HG02678 (cell line): ENCODE data around the gene HIRIP3.

ENCODE experiments used
- ATAC-seq: cut with Tn5 transposase; IDR thresholded peaks from one replicate; pipeline ENCODE4 v1.9.1; 2021; ENCODE audit warnings: mild to moderate bottlenecking, moderate library complexity; ENCODE audit not compliant: unreplicated experiment

Gene HIRIP3

DNA sequence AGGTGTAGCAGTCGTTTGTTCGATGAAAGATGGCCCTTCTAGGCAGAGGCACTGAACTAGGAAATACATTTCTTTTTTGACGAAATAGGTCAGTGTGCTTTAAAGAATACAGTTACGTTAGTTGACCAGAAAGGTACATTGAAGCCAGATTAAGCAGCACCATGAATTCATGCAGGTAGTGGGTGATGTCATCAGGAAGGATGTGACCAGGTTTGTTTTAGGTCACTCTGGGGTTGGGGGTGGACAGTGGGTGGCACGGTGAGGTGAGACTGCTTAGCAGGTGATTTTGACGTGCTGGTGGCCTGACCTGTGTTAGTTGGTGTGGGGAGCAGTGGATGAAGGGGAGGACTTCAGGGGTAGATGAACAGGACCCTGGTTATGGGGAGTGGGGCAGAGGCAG lies 4.2 kb upstream of the HIRIP3 start:
- no peak for ATAC-seq

DNA sequence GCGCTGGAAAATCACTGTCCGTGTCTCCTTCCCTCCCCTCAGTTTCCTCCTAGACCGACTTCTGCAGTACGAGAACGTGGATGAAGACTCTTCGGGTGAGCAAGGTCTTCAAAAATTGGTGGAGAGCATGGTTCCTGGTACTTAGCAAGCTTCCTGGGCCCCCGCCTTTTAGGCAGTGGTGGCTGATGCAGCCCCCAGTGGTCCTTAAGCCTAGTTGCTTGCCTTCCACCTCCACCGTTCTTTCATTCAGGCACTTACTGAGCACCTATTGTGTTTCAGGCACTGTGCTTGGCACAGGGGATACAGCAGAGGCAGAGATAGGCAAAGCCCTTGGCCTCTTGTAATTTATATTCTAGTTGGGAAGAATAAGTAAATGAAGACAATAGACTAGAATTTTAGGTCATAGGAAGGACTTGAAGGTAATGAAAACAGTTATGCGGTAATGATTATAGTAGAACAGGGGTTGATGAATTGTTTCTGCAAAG lies 1.4 kb upstream of the HIRIP3 start:
- no peak for ATAC-seq

DNA sequence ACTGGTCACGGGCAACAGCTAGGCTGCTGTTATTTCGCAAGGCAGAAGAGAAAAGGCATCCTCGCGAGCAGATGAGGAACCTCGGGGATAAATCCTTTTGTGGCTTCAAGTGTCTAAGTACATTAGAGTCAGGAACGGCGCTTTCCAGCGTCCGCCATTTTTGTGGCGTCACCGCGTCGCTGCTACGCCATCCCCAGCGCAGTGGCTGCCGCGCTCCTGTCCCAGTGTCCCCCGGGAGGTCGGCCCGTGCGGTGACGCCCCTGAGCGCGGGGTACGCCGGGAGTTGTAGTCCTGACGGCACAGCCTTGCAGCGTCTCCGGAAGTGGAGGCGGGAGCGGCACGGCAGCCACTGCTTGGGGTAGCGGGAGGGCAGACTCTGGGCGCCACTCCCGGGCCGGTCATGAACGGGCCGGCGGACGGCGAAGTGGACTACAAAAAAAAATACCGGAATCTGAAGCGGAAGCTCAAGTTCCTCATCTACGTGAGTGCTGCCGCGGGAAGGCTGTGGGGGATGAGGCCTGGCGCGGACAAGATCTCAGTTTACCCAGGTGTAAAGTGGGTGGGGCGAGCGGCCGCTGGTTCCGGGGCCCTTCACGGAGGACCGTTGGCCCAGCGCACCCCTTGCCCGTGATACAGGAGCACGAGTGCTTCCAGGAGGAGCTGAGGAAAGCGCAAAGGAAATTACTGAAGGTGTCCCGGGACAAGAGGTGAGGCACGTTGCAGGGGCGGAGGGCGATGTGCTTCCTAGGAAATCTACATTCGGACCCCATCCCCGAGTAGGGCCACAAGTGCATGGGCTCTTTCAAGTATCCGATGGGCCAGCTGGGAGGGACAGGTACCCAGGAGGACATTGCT lies 721 bp upstream of the HIRIP3 start, which contains the start of gene INO80E:
Gene INO80E, plus strand, starts transcription at position 331 of the 855 bp plus-strand sequence. Its CDS starts 70 bp downstream, at position 401.
- peak; percentile 92 for ATAC-seq

DNA sequence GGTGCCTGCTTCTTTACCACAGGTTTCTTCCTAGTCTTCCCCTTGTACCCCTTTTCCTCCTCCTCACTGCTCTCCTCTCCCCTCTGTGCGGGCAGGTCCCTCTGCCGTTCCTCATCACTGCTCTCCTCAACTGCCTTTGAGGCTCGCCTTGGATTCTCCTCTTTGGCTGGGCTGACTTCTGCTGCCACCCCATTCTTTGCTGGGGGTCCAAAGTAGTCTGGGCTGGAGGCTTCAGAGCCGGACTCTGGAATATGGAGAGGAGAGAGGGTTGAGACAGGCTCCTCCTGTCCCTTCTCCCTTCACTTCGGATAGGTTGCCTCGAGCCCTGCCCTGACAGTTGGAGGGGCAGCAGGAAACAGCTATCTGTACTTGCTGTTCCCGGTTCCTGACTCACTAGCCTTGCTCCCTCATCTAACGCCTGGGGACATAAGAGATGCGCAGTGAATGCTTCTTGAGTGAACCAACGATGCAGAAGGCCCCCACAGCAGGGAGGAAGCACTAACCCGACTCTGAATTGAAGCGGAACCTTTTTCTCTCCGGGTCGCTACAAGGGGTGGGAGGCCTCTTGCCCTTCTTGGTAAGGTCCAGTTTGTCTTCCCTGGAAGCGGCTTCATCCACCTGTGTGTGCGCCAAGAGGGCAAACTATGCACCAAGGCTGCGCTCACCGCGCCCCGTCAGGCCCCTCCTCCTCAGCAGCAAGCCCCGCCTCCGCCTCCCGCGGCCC lies 655 bp downstream of the HIRIP3 start:
- ATAC-seq: peak; percentile 26

DNA sequence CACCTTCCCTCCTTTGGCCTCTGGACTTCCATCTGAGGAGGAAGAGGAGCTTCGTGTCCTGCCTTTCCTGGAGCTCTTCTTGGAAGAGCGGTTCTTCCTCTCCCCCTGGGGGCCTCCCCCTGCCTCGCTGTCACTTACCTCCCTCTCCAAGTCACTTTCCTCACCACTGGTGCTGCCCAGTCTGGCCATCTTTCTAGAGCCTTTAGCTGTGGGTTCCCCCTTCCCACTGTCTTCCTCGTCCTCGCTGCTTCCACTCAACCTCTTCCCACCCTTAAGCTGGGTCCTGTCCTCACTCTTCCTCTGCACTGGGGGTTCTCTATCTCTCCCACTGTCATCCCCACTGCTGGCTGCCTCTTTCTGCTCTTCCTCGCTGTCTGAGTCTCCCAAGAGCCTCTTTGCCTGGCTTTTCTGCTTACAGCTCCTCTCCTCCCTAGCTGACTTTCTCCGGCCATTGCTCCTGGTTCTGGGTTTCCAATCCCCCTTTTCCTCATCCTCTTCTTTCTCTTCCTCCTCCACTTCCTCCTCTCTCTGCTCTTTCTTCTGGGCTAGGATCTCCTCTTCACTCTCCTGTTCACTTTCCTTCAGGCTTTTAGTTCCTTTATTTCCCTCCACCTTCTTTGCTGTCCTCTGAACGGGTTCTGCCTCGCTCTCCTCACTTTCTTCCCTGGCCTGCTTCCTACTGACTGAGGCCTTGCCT lies 1.4 kb downstream of the HIRIP3 start:
- ATAC-seq: no peak

DNA sequence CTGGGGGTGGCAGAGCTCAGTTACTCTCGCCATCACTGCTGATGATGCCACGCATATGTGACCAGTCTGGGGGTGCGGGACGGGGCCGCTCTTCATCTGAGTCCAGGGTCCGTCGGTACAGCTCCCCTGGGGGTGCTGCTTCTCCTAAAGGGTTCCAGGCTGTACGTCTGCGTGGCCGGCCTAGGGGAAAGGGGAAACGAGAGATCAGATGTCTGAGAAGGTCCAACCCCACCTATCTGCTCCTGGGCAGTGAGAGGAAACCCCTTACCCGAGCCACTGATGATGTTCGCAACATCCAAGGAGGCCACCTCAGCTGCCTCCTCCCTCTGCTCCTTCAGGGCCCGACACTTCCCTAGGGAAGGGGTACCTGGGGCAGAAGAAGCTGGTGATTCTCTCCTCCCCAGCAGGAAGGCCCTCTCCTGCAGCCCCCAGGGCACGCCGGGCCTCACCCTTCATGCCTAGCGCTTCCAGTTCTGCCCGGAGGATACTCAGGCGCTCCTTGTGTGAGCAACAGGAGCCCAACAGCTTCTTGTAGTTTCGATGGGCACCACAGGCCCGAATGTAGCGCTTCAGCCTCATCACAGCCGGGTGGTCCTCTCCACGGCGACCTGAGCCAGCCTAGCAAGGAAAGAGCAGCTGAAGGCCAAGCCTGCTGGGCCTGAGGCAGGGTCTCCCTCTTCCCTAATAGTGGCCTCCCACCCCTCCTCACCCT lies 2.1 kb downstream of the HIRIP3 start:
- no peak for ATAC-seq

DNA sequence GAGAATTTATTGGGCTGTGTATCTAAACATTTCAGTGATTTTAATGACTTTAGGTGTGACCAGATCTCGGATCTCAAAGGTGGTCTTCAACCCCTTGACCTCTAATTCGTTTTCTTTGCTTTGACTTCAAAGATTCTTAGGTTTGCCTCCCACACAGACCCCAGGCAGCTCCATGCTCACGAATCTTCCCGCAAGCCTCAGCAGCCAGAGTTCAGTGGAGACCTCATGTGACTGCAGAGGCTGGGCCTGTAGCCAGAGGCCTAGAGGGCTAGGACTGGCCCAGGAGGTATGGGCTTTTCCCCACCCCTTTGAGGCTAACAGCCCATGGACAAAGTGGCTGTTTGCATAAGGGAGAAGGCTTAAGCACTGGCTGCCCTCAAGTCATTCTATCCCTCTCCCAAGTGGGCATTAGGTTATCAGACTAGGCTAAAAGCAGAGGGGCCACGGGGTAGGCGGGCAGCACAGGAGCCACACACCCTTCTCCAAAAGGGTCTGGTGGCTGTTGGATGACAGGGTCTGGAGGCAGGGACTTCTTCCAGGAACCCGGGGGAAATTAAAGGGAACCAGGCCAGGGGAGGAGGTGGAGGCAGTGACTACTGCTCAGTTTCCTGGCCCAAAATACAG lies 3.0 kb downstream of the HIRIP3 start:
- ATAC-seq: no peak

DNA sequence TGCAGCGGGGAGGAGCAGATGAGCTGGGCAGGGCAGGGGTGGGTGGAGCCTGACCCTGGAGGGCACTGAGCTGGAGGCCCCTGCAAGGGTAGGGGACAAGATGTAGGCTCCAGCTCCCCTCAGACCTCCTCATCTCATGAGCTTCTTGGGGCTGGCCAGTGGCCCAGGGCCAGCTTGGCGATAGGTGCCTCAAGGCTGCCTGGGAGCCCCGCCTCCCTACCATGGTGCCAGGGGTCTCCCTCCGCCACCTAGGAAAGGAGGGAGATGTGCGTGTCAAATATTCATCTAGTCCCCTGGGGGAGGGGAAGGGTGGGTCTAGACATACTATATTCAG lies 3.9 kb downstream of the HIRIP3 start:
- ATAC-seq: no peak

DNA sequence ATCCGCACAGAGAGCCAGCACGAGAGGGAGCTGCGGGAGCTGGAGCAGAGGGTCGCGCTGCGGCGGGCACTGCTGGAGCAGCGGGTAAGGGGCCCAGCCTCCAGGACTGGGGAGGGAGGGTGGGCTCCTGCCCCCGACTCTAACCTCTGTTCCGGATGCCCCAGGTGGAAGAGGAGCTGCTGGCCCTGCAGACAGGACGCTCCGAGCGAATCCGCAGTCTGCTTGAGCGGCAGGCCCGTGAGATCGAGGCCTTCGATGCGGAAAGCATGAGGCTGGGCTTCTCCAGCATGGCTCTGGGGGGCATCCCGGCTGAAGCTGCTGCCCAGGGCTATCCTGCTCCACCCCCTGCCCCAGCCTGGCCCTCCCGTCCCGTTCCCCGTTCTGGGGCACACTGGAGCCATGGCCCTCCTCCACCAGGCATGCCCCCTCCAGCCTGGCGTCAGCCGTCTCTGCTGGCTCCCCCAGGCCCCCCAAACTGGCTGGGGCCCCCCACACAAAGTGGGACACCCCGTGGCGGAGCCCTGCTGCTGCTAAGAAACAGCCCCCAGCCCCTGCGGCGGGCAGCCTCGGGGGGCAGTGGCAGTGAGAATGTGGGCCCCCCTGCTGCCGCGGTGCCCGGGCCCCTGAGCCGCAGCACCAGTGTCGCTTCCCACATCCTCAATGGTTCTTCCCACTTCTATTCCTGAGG lies 4.4 kb downstream of the HIRIP3 start:
- ATAC-seq: no peak

DNA sequence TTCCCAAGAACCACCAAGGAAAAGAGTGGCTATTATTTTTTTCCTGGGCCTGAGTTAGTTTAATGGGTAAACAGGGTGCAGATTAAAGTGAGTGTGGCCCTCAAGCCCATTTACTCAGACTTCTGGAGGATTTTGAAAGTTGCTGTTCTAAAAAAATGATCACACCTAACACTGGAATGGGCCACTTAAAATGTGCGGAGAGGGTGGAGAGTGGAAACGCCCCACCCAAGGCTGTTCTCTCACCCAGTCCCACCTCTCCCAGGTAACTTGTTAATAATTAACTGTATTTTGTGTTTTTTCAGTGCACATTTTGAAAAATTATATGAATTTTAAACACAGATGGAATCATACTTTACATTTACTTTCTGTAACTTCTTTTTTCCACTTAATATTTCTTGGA lies 5.4 kb downstream of the HIRIP3 start:
- no peak for ATAC-seq

DNA sequence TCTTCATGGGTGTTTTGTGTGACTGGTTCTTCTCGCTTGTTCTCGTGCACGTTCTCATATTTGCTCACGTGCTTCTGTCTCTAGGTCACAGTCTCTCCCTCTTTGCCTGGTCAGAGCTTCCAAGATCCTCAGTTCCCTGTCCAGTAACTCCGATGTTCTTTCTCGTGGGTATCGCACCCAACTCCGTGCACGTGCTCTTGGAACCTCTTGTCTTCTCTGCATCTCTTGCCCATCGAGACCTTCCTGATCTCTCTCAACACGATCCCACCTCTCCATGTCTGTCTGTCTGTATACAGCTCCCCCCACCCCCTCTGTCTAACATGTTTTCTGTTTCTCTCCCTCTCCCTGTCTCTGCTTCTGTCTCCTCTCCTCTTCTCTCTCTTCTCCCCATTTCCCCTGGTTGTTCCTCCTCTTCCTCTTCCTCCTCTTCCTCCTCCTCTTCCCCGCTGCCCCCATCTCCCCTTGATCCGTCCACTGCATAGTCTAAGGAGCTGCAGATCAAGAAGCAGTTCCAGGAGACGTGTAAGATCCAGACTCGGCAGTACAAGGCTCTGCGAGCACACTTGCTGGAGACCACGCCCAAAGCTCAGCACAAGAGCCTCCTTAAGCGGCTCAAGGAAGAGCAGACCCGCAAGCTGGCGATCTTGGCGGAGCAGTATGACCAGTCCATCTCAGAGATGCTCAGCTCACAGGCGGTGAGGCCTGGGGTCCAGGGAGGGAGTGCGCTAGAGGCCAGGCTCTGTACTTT lies 6.1 kb downstream of the HIRIP3 start:
- ATAC-seq: no peak

DNA sequence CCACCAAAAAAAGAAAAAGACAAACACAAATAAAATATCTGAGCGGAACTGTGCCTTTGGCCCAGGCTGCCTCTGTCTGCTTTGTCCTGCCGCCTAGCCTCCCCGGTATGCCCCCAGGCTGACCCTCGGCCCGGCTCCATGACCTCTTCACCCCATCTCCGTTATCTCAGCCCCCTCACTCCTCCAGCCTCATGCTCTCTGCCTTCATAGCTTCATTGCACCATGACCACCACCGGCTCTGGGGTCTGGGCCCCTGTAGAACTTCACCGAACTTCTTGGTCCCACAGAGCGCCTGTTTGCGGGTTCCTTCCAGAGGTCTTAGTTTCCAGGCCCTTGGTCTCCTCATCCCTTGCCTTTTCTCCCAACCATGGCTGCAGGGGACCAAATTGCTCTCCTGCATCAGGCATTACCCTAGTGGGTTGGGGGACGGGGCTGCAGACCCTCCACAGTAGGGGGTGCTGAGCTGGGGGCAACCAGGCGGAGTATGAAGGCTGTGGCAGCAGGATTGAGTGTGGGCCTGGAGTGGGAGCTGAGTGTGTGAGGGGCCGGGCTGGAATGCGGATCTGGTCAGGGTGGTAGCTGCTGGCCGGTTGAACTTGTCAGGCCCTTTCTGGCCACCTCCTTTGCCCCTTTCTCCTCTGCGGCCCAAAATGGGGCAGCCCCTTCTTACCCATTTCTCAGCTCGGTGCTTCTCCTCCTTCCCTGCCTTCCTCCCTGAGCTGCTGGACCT lies 6.9 kb downstream of the HIRIP3 start:
- no peak for ATAC-seq

DNA sequence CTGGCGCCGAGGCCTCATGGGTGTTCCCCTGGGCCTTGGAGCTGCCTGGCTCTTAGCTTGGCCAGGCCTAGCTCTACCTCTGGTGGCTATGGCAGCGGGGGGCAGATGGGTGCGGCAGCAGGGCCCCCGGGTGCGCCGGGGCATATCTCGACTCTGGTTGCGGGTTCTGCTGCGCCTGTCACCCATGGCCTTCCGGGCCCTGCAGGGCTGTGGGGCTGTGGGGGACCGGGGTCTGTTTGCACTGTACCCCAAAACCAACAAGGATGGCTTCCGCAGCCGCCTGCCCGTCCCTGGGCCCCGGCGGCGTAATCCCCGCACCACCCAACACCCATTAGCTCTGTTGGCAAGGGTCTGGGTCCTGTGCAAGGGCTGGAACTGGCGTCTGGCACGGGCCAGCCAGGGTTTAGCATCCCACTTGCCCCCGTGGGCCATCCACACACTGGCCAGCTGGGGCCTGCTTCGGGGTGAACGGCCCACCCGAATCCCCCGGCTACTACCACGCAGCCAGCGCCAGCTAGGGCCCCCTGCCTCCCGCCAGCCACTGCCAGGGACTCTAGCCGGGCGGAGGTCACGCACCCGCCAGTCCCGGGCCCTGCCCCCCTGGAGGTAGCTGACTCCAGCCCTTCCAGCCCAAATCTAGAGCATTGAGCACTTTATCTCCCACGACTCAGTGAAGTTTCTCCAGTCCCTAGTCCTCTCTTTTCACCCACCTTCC lies 7.9 kb downstream of the HIRIP3 start:
- ATAC-seq: no peak

DNA sequence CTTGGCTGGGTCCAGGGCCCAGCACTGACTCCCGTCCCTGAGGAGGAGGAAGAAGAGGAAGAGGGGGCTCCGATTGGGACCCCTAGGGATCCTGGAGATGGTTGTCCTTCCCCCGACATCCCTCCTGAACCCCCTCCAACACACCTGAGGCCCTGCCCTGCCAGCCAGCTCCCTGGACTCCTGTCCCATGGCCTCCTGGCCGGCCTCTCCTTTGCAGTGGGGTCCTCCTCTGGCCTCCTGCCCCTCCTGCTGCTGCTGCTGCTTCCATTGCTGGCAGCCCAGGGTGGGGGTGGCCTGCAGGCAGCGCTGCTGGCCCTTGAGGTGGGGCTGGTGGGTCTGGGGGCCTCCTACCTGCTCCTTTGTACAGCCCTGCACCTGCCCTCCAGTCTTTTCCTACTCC lies 8.5 kb downstream of the HIRIP3 start:
- no peak for ATAC-seq

DNA sequence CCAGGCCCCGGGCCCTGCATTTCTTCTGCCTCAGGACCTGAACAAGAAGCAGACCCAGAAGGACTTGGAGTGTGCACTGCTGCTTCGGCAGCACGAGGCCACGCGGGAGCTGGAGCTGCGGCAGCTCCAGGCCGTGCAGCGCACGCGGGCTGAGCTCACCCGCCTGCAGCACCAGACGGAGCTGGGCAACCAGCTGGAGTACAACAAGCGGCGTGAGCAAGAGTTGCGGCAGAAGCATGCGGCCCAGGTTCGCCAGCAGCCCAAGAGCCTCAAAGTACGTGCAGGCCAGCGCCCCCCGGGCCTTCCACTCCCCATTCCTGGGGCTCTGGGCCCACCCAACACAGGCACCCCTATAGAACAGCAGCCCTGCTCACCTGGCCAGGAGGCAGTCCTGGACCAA lies 9.2 kb downstream of the HIRIP3 start:
- ATAC-seq: no peak

DNA sequence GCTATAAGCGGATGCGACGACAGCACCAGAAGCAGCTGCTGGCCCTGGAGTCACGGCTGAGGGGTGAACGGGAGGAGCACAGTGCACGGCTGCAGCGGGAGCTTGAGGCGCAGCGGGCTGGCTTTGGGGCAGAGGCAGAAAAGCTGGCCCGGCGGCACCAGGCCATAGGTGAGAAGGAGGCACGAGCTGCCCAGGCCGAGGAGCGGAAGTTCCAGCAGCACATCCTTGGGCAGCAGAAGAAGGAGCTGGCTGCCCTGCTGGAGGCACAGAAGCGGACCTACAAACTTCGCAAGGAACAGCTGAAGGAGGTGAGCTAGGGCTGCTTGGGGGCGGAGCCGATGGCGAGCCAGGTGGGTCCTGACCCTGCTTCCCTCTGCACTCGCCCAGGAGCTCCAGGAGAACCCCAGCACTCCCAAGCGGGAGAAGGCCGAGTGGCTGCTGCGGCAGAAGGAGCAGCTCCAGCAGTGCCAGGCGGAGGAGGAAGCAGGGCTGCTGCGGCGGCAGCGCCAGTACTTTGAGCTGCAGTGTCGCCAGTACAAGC lies 10.1 kb downstream of the HIRIP3 start:
- no peak for ATAC-seq

DNA sequence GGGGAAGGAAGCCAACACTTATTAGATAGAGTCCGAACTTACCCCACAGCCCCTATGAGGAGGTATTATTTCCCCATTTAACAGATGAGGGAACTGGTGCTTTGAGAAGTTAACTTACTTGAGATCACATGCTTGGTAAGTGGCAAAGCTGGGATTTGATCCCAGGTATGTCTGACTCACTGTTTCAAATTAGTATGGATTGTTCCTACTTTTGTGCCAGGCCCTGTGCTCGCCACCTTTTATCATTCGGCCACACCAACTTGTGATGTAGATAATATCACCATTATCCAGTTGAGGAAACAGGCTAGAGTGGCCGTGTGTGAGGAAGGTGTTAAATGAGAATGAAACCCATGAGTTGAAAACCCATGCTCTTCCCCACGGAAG lies 10.7 kb downstream of the HIRIP3 start:
- ATAC-seq: no peak
